Heart left ventricle (tissue), 16 donors: Measurements from ENCODE around the gene RACGAP1. TPM values are rescaled to one million over a fixed set of nuclear protein-coding genes. Genes with fewer than 3 reads are reported as not detected.

Source experiments
- ATAC-seq, 4 donors: fragments of 200-7000 bp; cut with Tn5 transposase; one replicate each; pipeline ENCODE4 v1.9.1; 2020 to 2022; ENCODE audit warnings: moderate library complexity in 4 of 4, mild to moderate bottlenecking in 3 of 4, moderate number of reproducible peaks in 1 of 4
- DNase-seq, 5 donors: peaks; one replicate each; pipeline ENCODE4 v3.0.0-alpha.2; 2020
- H3K27ac ChIP-seq, 12 donors: fragments of 200-600 bp; sonication (generic) in 4 of 12; one replicate each; pipeline versions ENCODE4 v1.5.0 to v1.8.0; 2016 to 2022; ENCODE audit warnings: mild to moderate bottlenecking in 2 of 12
- H3K27me3 ChIP-seq, 9 donors: fragments of 200-600 bp; sonication (generic) in 2 of 9; one replicate each; pipeline versions ENCODE4 v1.5.1 to v1.8.0; 2016 to 2022; ENCODE audit warnings: mild to moderate bottlenecking in 3 of 9
- H3K36me3 ChIP-seq, 9 donors: fragments of 200-600 bp; sonication (generic) in 2 of 9; one replicate each; pipeline versions ENCODE4 v1.5.0 to v1.8.0; 2018 to 2022; ENCODE audit warnings: mild to moderate bottlenecking in 2 of 9
- H3K4me1 ChIP-seq, 12 donors: fragments of 200-600 bp; sonication (generic) in 4 of 12; one replicate each; pipeline versions ENCODE4 v1.5.0 to v1.8.0; 2016 to 2022; ENCODE audit warnings: mild to moderate bottlenecking in 3 of 12
- H3K4me3 ChIP-seq, 12 donors: fragments of 200-600 bp; sonication (generic) in 4 of 12; one replicate each; pipeline versions ENCODE4 v1.5.0 to v1.8.0; 2017 to 2022; ENCODE audit warnings: mild to moderate bottlenecking in 9 of 12, moderate library complexity in 4 of 12
- H3K9me3 ChIP-seq, 12 donors: fragments of 200-600 bp; sonication (generic) in 4 of 12; one replicate each; pipeline versions ENCODE4 v1.5.0 to v1.8.0; 2016 to 2022; ENCODE audit warnings: mild to moderate bottlenecking in 1 of 12
- POLR2A ChIP-seq, 2 donors: fragments of 450-650 bp; IDR thresholded peaks; one replicate each; pipeline ENCODE4 v1.6.1; 2017; ENCODE audit warnings: antibody characterized with exemption in 2 of 2, mild to moderate bottlenecking in 2 of 2, moderate library complexity in 2 of 2
- WGBS, 4 donors: extraction: QIAGEN DNeasy Blood & Tissue Kit in 2 of 4; methylation state at CpG; one replicate each; pipeline versions ENCODE4 v1.1.5 to v1.1.7; 2013 to 2018; 5-methylcytosine and 5-hydroxymethylcytosine counted together
- intact Hi-C, 10 donors: fragments of 100-400 bp; cut with DNase I; formaldehyde crosslinking; loops; one replicate each; pipeline versions ENCODE4 v1.11.1 to v1.14.2; 2022
- long read RNA-seq, 3 donors: library from polyadenylated mRNA; unstranded; transcript quantifications; one replicate each; pipeline ENCODE4 v2.0.0, GENCODE V29; 2020 to 2021
- polyA plus RNA-seq, 2 donors: library from polyadenylated mRNA; stranded (reverse); fragments of 200-250 nt; gene quantifications; one replicate each; pipeline ENCODE4 v1.2.3, GENCODE V29; 2013
- total RNA-seq, 9 donors: library from RNA; depleted of rRNA in 2 of 9; stranded (reverse); fragments of >200 nt in 2 of 9; fragmentation: NEBNext Ultra II Directional in 3 of 9; extraction: Animal tissue kit (Norgen Biotek cat#: 25700) in 3 of 9; gene quantifications; one replicate each; pipeline versions ENCODE4 v1.1.0 to v1.2.4, GENCODE V29; 2016 to 2023
- TF ChIP-seq, protein P1 (sequence below), 12 donors: fragments of 200-600 bp; sonication (generic) in 4 of 12; IDR thresholded peaks; one replicate each; pipeline versions ENCODE4 v1.5.0 to v1.8.0; 2018 to 2022; ENCODE audit warnings: antibody characterized with exemption in 12 of 12, mild to moderate bottlenecking in 5 of 12
- donor health status: ischemic (EF 13 %, LVEDD 7.1; RV severe dilation, severe dysfunction).
- donor health status: healthy with polysubstance abuse.
- donor health status: DM: no; HTN: yes; CAD: no.
- donor health status: DM: no; HTN: no; CAD: no.
- donor health status: ischemic (EF 25% LVEDD 6.9; RV normal size, moderate dysfunction).
- donor health status: ischemic (EF 25% LVEDD 5.7; RV mildly dilated, moderate dysfunction).
- donor health status: healthy.
- donor health status: DM: yes; HTN: yes; CAD: no.
- donor health status: ischemic (EF 35%, LVEDD 5.7; RV mildly dilated, moderate dysfunction).
- donor health status: nonischemic (EF 11% LVEDD 7.7; RV severe dilation, severe dysfunction).
- donor health status: DM: yes; HTN: yes; CAD: no.
- donor health status: PGD.
- donor health status: ischemic (EF 29% LVEDD 5.4; RV normal size, mild dysfunction).
- donor health status: nonischemic (EF 23%, LVEDD 6.1; RV moderate dilation, normal function).

Gene RACGAP1, protein sequence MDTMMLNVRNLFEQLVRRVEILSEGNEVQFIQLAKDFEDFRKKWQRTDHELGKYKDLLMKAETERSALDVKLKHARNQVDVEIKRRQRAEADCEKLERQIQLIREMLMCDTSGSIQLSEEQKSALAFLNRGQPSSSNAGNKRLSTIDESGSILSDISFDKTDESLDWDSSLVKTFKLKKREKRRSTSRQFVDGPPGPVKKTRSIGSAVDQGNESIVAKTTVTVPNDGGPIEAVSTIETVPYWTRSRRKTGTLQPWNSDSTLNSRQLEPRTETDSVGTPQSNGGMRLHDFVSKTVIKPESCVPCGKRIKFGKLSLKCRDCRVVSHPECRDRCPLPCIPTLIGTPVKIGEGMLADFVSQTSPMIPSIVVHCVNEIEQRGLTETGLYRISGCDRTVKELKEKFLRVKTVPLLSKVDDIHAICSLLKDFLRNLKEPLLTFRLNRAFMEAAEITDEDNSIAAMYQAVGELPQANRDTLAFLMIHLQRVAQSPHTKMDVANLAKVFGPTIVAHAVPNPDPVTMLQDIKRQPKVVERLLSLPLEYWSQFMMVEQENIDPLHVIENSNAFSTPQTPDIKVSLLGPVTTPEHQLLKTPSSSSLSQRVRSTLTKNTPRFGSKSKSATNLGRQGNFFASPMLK
- total RNA-seq (10 to 100 TPM in 1 of 9 donors, 1 to 10 TPM in 8; 1.9 to 17.8 (median 5.2) TPM), polyA plus RNA-seq (1 to 10 TPM in 1 of 2 donors, under 1 TPM in 1; 0.91 to 5.8 TPM)
- long read RNA-seq, donor 1, result 0 reads
- long read RNA-seq, donor 2, transcript RACGAP1-201 (17 exons, 3,073 nt), result major isoform, 5 of 7 reads
- long read RNA-seq, donor 2, partial matches to known transcripts, result 0 of 7 reads
- long read RNA-seq, donor 2, other reads (novel, unspliced or antisense), result 2 of 7 reads
- long read RNA-seq, donor 3, partial matches to known transcripts, result 0 of 1 reads
- long read RNA-seq, donor 3, other reads (novel, unspliced or antisense), result 0 of 1 reads

DNA sequence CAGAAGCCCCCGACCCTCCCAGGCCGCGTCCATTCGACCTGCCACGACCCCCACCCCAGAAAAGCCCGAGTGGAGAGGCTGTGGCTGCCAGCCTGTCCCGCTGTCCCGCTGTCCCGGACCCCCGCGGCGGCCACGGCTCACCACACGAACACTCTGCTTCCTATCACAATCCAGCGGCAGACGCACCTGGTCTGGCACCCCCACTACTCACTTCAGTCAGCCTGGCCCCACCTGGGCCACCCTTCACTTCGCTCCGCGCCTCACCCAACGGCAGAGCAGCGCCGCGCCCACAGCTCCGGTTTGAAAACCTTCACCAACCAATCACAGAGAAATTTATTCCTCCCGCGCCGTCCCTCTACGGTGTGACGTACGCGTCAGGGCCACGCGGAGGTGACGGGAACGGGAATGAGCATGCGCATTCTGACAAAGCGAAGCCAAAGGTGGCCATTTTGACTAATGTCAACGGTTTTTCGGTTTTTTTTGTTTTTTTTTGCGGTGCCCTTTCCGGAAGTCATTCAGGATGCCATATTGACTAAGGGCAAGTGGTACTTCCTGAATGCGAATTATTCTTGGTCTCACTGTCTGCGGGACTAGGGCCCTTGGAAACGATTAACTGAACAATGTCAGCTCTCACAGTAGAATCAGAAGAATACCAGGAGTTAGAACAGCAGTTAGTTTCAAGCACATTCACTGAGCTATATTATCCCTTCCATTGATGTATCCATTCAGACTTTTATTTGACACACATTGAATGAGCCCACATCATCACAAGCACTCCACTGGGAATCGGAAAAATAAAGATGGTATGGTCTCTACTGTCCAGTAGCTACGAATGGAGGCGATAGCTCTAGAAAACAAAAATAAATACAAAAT, at the start of gene RACGAP1:
TSS of gene RACGAP1 (minus strand) at position 308 of the 873 bp plus-strand sequence. CDS start 8,779 bp downstream, outside the sequence.
- H3K36me3 ChIP-seq, result no peaks in the 10 kb centered on the region
- TF ChIP-seq POLR2A (IDR thresholded peaks at IDR 0.05), result peak in 1 of 2 donors; percentile 45
- TF ChIP-seq, protein P1, sequence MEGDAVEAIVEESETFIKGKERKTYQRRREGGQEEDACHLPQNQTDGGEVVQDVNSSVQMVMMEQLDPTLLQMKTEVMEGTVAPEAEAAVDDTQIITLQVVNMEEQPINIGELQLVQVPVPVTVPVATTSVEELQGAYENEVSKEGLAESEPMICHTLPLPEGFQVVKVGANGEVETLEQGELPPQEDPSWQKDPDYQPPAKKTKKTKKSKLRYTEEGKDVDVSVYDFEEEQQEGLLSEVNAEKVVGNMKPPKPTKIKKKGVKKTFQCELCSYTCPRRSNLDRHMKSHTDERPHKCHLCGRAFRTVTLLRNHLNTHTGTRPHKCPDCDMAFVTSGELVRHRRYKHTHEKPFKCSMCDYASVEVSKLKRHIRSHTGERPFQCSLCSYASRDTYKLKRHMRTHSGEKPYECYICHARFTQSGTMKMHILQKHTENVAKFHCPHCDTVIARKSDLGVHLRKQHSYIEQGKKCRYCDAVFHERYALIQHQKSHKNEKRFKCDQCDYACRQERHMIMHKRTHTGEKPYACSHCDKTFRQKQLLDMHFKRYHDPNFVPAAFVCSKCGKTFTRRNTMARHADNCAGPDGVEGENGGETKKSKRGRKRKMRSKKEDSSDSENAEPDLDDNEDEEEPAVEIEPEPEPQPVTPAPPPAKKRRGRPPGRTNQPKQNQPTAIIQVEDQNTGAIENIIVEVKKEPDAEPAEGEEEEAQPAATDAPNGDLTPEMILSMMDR (IDR thresholded peaks at IDR 0.05), result no peak
- no peaks in the 10 kb centered on the region for H3K27me3 ChIP-seq
- H3K4me3 ChIP-seq, result peak within 1 kb of the TSS; percentile 45 to 88 (median 65)
- H3K27ac ChIP-seq, result peak within 1 kb of the TSS in 8 of 12 donors; percentile 18 to 75 (median 41)
- WGBS, 4 donors, result 5 to 9% (median 6%) methylated on average over 29 to 47 of the region's 47 CpGs
- intact Hi-C loops, result no loop called here
- DNase-seq, result peak; percentile 95 to 96 (median 96)
- H3K4me1 ChIP-seq, result peaks cover 0 to 23% (median 3%) of the 10 kb centered on the region in 12 donors
- ATAC-seq, result peak; percentile 95 to 100 (median 100)
- H3K9me3 ChIP-seq, result no peaks in the 10 kb centered on the region

DNA sequence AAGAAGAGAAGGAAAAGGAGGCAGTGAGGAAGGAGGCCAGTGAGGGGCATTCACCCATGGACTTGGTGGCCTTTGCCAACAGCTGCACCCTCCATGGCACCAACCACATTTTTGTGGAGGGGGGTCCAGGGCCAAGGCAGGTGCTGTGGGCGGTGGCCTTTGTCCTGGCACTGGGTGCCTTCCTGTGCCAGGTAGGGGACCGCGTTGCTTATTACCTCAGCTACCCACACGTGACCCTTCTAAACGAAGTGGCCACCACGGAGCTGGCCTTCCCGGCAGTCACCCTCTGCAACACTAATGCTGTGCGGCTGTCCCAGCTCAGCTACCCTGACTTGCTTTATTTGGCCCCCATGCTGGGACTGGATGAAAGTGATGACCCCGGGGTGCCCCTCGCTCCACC, 48.4 kb upstream of the RACGAP1 start:
- Histone ChIP-seq H3K4me1 (peaks cover 0 to 13% (median 3%) of the 10 kb centered on the region in 12 donors), H3K27me3 (no peaks in the 10 kb centered on the region), H3K36me3 (no peaks in the 10 kb centered on the region), H3K9me3 (no peaks in the 10 kb centered on the region), H3K27ac (no peak overlapping the region), H3K4me3 (no peak overlapping the region)
- ATAC-seq, result no peak
- WGBS, 4 donors, result 84 to 89% (median 86%) methylated on average over 9 to 10 of the region's 10 CpGs
- DNase-seq, result peak in 2 of 5 donors; percentile 5 to 34
- TF ChIP-seq, protein P1 (IDR thresholded peaks at IDR 0.05), result no peak
- TF ChIP-seq POLR2A (IDR thresholded peaks at IDR 0.05), result no peak
- intact Hi-C loops, result loop anchor here in 9 of 10 donors (2.0 to 10.0 kb wide), 9 partner anchors 36 to 331 kb away; partner anchors contain the start of gene LARP4 (in 1 of the 9)

DNA sequence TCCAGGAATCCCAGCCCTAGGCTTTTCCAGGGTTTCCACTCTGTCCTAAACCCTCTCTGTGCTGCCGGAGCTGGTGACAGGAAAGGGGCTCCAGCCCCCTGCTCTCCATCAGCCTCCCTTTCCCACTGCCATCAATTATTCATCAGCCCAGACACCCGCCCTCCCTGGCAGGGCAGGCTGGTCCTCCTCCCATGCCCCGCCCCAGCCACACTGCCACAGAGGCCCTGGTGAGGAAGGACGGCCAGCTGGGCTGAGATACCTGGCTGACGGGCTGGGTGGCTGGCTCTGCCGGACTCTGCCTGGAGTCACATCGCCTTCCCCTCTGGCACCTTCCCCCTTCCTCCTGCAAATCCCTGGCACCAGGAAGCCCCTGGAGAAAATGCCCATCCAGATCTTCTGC, 47.9 kb upstream of the RACGAP1 start:
- Histone ChIP-seq H3K36me3 (no peaks in the 10 kb centered on the region), H3K27ac (no peak overlapping the region), H3K4me1 (peaks cover 0 to 13% (median 3%) of the 10 kb centered on the region in 12 donors), H3K9me3 (no peaks in the 10 kb centered on the region), H3K4me3 (no peak overlapping the region), H3K27me3 (no peaks in the 10 kb centered on the region)
- WGBS, 4 donors, result 88 to 93% (median 91%) methylated on average over 2 to 7 of the region's 7 CpGs
- no peak for TF ChIP-seq POLR2A (IDR thresholded peaks at IDR 0.05)
- TF ChIP-seq, protein P1 (IDR thresholded peaks at IDR 0.05), result no peak
- no peak for ATAC-seq
- intact Hi-C loops, result loop anchor here in 9 of 10 donors (5.0 to 10.0 kb wide), 7 partner anchors 36 to 332 kb away; partner anchors contain the start of gene LARP4 (in 1 of the 9)
- DNase-seq, result peak in 1 of 5 donors; percentile 51
